LoVo (cell line): ENCODE data around the gene TAGLN2.

Source experiments
- DNase-seq: peaks from one replicate; pipeline ENCODE4 v3.0.0-alpha.2; 2016; ENCODE audit warnings: low spot score

The TAGLN2 gene

DNA sequence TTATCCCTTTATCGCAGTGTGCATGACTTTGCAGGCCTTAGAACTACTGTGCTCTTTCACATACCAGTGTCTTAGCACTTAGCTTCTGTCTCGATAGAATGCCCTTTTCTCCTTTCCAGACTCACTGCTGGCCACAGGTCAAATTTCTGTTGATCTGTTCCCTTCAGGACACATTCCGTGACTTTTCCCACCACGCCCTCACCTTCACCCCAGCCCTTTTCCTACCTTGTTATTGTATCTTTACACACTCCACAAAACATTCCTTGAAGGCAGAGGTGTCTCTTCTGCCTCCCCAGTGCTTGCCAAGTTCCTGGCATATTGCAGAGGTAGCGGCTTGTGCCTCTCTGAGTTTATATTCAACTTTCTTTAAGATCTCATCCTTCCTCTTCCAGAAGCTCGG, 23.8 kb upstream of the TAGLN2 start:
- DNase-seq, result peak; percentile 37

DNA sequence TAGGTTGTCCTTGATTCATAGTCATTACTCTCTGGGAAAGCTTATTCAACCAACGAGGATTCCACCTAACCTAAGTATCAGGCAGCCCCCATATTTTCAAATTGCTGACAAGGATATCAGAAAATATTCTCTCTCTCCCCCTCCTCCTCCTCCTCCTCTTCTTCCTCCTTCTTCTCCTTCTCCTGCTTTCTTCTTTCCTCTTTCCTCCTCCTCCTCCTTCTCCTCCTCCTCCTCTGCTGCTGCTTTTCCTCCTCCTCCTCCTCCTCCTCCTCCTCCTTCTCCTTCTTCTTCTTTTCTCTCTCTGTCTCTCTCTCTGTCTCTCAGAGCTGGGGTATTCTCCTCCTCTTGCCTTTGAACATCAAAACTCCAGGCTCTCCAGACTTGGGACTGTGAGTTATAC, 22.6 kb upstream of the TAGLN2 start:
- DNase-seq, result no peak

DNA sequence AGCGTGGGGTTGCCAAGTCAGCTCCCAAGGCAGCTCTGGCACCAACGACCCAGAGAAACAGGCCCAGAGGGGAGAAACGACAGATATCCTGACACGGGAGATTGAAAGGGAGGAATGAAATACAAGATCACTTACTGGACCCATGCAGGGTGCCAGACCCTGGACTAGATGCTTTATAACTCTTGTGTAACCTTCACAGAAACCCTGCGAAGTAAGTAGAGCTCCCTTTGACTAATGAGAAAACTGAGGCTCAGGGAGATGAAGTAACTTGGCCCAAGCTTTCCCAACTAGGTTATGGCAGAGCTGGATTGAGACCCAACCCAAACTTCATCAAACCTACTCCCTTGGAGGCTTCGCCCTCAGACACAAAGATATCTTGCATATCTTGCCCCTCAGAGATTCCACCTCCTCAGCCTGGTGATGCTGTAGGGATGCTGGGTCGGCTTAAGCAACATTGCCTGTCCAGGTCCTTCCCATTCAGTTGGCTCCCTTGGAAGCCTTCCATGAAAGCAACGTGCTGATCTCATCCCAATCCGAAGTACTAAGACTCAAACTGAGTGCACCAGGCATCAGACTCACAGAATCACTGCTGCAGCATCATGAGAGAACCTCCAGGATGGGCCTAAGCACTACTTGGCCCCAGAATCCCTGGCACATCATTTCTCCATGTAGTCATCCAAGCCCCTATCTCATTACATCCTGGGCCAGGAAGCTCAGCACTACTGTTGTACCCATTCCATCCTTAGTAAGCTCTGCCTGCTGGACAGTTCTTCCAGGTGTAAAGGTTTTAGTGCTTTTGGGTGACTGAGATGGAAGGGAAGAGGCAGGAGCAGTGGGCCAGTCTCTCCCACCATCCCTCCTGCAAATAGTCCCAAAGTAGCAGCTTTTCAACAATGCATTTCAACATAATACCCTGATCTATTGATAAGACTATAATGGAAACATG, 21.2 kb upstream of the TAGLN2 start:
- DNase-seq, result no peak

DNA sequence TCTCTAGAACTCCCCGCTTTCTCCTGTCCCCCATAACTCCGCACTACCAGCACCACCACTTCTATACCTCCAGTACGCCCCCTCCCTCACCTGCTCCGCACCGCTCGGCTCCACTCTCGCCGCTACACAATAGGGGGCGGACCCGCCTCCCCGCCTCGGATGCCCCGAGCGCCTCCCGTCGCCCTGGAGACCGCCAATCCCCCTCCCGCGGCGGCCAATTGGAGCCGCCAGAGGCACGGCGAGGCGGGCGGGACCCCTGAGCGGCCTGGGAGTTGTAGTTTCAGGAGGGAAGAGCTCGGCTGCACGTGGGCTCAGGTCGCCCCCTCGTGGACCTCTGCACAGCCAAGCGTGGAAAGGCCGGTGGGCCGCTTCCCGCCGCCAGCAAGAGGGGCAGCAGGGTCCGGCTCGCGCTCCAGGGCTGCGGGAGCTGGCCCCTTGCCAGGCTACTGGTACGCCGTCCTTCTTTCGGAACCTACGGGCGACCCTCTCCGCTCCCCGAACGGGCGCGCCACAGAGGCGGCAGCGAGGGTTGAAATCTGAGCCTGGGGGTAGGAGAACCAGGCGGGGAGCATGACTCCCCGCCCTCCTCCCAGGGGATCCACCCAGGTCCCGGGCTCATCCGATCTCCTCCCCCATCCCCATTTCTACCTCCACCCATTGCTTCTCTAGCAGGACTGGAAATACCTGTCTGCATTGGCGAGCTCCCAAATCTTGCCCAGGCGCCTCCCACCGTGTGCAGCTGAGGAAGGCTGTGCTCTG, 20.4 kb upstream of the TAGLN2 start, which contains the start of gene IGSF9:
TSS of gene IGSF9 (minus strand) at position 131 of the 759 bp plus-strand sequence. CDS start 2,159 bp downstream, outside the sequence.
- DNase-seq, result peak; percentile 80

DNA sequence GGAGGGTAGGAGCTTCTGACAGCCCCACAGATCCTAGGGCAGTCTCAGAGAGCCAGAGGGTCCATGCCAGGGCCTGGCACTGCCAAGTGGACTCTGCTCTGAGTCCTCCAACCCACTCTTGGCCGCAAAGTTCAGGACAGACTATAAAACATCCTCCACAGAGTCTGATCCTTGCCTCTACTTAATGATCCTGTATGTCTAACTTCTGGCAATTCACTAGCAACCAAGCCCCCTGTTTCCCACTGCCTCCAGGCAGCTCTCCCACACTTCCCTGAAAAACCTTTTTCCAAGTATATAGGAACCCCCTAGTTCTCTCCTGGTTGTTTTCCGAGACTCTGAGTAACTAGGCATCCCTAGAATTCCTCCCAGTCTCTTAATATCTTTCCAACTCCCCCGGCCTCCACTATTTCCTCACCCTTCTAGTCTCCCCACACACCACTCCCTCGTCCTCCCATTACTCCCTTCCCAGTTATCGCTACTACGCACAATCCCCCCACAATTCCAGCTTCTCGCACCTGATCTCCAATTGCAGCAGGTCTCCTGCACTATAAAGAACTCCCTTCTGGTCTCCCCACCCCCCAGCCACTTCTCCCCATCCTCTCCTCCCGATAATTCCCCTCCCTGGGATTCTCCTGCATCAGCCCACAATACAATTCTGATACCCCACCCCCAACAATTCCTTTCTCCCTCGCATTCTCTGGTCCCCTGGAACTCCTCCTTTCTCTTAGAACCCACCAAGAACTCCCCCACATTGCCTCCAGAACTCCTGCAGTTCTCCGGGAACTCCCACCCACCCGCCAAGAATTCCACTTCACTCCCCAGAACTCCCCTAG, 19.5 kb upstream of the TAGLN2 start:
- DNase-seq, result no peak

DNA sequence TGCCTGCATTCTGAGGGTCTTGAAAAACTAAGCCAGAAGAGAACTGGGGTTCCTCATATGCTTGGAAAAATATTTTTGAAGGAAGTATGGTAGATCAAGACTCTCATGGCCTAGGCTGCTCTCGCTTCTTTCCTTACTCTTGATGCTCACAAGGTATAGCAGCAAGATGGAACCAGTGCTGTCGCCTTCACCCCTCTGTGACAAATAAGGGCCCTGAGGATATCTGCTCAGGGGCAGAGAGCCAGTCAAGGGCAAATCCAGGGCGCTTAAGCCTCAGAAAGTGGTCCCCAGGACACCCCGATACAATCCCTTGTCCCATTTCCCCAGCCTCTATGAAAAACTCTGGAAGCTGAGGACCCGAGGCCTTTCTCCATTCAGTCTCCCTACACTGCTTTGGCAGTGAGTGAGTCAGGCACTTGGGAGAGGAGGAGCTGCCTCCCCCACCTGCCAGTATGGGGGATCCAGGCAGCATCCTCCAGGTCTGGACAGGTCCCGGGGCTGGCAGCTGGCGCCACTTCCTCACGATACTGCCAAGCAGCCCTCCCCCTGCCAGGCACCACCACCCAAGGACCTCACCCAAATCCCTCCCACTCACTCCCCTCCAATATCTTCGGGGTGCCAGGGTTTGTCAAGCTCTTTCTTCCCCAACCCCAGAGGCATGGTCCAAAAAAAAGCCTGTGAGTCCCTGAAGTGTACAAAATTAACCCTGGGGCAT, 18.8 kb upstream of the TAGLN2 start:
- DNase-seq, result no peak

DNA sequence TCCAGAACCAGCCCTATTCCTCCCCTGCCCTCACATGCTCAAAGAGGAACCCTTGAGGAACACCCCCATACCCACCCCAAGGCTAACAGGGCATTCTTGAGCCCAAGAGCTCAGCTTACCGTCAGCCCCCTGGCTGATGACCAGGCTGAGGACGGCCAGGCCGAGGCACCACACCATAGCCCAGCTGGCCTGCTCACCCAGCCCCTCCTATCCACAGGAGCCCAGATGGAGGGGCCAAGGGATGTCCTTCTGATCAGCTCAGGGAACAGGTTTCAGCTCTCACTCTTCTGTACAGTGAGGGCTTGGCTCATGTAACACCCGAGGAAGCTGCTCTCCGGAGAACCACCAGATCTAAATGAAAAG, 18.0 kb upstream of the TAGLN2 start:
- no peak for DNase-seq

DNA sequence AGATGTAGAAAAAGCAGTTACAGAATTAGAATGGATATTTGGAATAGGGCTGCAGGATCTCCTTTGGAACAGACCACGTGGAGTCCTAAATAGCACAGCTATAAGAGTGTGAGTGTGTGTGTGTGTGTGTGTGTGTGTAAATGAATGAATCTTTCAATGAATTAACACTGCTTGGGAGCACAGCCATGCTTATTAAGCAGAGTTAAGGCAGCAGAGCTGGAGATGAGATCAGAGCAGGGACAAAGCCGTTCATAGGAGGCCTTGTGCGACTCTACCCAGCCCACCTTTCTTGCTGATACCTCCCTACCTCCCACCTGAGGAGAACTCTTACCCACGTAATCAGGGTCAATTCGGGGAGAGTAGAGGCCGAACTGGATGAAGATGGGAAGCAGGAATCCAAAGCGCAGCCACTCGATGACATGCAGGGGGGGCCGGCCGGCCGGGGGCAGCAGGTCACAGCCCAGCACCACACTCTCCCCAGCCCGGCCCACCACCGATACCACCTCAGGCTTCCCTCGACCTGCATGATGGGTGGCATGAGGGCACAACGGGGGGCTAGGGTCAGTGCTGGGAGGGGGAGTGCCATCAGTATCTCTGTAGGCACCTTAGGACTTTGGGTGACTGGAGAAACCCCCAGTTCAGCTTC, 17.4 kb upstream of the TAGLN2 start:
- DNase-seq, result no peak

DNA sequence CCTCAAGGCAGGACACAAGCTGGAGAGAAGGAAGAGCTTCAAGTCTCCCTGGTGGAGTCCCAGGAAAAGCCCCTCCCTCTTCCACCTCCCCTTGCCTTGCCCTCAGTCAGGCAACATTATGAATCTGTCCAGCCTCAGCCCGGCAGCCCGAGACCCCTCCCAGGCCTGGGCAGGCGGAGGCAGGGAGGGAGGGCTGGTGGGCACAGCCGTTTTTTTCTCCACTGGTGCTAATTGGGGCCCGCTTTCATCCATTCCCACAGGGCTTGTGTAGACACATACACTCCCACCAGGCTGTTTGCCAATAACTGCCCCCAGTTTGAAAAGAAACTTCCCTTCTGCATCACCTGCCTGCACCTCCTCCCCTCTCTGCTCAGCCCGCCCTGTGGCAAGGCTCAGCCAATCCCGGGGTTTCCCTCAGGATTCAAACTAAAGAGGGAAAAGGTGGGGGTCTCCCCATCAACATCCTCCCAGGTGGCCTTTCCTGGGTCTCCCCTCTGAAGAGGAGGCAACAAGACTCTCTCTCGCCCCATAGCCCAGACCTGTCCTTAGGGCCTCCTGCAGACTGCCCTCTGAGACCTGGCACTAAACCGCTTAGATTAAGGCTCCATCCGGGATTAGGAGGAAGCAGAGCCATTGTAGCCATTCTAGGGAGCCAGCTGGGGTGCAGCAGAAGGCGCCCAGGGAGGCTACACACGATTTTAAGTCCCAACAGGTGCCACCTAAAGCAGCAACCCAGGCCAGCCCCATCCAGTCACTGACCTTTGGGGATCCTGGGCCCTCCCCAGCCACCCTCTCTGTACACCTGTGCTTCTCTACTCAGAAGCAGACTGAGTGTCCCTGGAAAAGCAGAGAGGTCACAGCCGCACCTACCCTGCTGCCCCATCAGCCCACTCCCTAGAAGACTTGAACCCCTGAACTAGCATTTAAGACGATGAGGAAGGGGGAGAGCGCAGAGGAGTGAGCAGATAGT, 16.6 kb upstream of the TAGLN2 start:
- no peak for DNase-seq

DNA sequence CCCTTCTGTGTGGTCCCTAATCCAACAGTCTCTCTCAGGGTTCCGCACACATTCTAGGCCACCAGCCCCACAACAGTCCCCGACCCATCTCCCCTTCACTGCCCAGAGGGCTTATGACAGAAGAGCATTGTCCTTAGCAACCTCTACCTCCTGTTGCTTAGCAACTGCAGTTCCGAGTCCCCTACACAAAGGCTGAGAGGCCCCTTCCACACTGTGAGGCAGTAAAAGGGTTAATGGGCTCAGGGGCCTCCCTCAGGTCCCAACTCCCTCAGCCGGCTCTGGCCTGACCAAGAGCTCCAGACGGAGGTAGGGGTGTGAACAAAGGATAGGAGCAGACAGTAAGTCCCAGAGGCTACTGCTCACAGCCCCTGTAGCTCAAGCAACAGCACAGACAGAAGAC, 15.8 kb upstream of the TAGLN2 start:
- no peak for DNase-seq

DNA sequence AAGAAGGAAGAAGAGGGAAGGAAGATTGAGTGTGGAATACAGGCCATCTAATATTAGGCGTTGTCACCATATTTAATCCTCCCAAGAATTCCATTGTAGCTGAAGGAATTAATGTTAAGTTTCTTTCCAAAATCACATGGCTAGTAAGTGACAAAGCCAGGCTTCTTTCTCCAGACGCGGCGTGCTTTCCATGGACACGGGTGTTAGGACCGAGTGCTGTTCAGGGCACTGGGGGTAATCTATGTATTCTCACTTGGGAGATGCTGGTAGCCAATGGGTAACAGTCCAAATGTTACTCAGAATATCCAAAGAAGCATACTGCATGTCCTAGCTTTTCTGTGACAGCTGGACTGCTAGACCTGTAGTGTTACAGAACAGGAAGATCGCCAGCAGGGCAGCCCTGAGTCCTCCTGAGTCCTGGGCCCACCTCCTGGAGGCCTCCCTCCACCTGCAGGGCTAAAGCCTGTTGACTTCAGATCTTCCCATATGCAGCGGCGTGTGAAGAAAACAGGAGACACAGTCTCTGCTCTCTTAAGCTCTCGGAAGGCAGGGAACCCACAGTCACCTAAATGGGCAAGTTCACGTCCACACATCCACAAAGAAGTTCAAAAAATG, 14.8 kb upstream of the TAGLN2 start:
- no peak for DNase-seq

DNA sequence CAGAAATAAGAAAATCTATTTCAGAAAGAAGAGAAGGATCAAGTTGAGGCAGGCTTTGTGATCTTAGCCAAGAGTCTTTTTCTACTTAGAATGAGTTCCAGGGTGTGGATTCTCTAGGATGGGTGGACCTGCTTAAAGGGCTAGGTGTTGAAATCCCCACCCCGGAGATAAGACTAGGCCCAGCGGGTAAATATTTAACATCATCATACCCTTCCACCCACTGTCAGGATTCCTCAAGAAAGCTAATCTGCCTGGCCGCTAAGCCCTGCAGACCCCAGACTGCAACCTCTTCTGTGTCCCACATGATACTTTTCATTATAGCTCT, 14.3 kb upstream of the TAGLN2 start:
- peak; percentile 41 for DNase-seq

DNA sequence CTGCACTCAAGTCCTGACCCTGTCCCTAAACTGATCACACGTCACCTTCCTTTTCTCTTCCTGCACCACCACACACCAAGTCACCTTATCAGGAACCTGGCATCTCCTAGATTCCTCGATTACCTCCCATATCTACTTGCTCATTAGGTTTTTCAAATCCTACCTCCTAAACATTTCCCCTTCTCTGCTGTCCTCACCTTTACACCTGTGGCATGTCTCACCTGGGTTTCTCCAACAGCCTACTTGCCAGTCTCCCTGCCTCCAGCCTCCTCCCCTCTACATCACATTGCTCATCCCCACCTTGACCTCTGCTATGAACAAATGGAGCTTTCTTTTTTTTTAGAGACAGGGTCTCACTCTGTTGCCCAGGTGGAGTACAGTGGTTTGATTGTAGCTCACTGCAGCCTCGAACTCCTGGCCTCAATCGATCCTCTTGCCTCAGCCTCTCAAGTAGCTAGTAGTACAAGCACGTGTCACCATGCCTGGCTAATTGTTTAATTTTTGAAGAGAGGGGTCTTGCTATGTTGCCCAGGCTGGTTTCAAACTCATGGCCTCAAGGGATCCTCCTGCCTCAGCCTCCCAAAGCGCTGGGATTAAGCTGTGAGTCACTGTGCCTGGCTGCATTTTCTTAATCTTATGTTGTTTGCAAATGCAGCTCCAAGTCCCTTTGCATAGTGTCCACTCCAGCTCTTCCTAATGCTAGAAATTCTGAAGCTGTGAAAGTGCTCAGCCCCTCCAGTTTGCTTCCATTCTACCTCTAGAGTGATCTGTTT, 13.8 kb upstream of the TAGLN2 start:
- no peak for DNase-seq

DNA sequence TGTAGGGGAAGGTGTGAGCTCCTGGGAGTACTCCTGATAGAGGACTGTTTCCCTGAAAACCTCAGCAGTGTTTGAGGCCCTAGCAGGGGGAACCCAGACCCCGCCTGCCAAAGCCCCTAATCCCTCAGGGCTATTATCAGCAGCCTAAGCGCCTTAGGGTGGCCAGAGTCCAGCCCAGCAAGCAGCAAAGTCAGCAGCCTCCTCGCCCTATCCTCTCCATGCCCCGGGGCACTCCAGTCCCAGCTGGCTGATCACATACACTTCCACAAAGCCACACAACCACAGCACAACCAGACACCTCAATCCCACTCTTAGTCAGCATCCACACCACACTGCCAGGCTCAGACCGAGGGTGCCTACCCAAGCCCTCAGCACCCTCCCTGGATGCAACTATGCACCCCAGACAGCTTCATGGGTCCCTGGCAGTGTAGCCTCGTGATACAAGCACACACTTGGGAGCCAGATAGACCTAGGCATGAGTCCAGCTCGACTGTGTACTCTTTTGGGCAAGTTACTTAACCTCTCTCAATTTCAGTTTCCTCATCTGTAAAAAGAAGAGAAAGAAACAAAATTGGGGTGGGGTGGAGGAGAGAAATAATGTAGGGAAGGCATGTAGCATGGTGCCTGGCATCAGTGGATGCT, 13.0 kb upstream of the TAGLN2 start:
- no peak for DNase-seq

DNA sequence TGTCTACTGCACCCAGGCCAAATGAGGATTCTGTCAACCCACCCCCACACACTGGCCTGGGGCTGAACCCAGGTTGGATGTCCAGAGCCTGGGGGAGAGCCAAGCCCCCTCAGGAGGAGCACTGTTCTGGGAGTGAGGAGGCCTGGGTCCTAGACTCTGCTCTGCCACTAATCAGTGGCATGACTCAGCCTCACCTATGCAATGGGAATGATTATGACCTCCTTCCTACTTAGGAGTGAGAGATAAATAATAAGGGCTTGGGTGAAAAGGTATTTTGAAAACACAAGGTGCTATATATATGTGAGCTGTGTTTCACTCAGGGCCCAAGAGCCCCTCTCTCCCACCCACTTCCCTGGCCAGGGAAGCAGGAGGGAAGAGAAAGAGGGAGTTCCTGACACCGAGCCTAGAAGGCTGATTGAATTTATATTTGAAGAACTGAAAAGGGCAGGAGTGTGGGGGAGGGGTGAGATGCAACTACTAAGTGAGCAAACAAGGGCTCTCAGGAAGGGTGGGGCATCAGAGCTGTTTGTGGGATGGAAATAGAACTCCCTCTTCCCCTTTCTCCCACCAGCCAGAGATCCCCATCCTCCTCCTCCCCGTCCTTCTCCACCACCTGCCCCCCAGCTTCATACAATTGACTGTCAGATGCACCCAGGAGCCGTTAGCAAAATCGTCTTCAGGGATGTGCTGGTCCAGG, 11.9 kb upstream of the TAGLN2 start:
- no peak for DNase-seq

DNA sequence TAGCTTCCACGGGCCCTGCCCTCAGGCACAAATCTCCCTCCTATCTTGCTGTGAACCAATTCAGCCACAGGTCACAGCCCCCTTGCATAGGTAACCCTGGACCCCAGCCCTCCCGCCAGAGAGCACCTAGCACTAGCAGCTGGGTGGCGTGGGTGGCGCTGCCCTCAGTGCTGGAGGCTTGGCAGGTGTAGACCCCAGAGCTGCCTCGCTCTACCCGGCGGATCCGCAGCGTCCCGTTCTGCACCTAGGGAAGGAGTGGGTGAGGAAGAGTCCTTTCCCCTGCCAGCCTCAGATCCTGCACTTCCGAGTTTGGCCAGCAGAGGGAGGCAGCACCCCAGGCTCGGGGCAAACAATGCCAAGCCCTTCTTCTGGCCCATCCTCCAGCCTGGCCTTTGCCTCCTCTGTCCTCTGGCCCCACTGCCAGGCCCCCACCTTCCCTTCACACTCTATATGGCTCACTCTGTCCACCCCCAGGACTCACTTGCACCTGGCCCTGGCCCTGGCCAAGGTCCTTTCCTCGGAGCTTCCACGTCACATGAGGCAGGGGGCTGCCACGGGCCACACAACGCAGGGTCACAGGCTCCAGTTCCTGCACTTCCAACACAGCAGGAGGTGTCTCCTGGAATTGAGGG, 11.1 kb upstream of the TAGLN2 start:
- peak; percentile 66 for DNase-seq

DNA sequence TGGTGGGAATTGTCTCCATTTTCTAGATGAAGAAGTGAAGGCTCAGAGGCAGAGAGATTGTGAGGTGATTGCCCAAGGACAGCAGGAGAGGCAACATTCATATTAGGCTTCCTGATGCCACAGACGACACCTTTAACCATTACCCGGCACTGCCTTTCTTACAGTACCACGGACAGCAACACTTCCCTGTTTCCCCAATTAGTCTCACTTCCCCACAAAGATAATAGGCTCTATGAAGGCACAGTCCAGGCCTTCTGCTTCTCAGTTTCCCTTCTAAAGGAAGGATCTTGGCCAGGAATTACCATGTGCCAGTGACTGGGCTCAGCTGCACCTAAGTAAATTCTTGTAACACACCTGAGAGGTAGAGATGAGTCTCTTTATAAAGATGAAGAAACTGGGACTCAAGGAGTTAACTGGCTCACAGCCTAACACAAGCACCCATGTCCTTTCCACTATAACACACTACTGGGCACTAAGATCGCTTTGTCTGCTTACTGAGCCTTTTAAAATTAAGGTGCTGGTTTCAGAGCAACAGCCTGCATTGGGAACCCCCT, 10.5 kb upstream of the TAGLN2 start:
- DNase-seq, result no peak
